Activated CD8-positive, alpha-beta memory T cell treated with anti-CD3 and anti-CD28 coated beads, Interleukin-2, amount 10 ng/mL, durations not matched to agents 7 days and 5 days (primary cell): ENCODE results near the gene ADAMTSL3. TPM values are rescaled to one million over a fixed set of nuclear protein-coding genes. Genes with fewer than 3 reads are reported as not detected.
"Not testable (repeated sequence)": the region's sequence is repeated elsewhere in the genome, so short reads cannot be mapped to it uniquely, and the experiment has no call there.

Experiments
- ATAC-seq: fragments of 150-1000 bp; cut with Tn5 transposase; one replicate; pipeline ENCODE4 v1.10.0; 2021; ENCODE audit warnings: moderate library complexity
- CTCF ChIA-PET: fragments of 350-600 bp; sonication (Branson Sonifier 250); formaldehyde crosslinking; loops from one replicate; lab custom pipeline; 2021; ENCODE audit warnings: antibody characterized with exemption; lab: Charles Lee
- DNase-seq: peaks from one replicate; pipeline ENCODE4 v3.0.0-alpha.2; 2020
- H3K27ac Mint-ChIP-seq: one replicate; pipeline ENCODE4 v1.8.0; 2021; ENCODE audit warnings: mild to moderate bottlenecking, mixed read lengths
- H3K27me3 Mint-ChIP-seq: one replicate; pipeline ENCODE4 v1.8.0; 2021; ENCODE audit warnings: mixed read lengths
- H3K36me3 Mint-ChIP-seq: one replicate; pipeline ENCODE4 v1.8.0; 2021; ENCODE audit warnings: mild to moderate bottlenecking, mixed read lengths
- H3K4me1 Mint-ChIP-seq: one replicate; pipeline ENCODE4 v1.8.0; 2021; ENCODE audit warnings: mixed read lengths
- H3K4me3 Mint-ChIP-seq: one replicate; pipeline ENCODE4 v1.8.0; 2021; ENCODE audit warnings: mild to moderate bottlenecking, moderate library complexity, mixed read lengths
- H3K9me3 Mint-ChIP-seq: one replicate; pipeline ENCODE4 v1.8.0; 2022; ENCODE audit warnings: low read depth, mixed read lengths
- total RNA-seq, 2 experiments: library from RNA; stranded (reverse); gene quantifications; one replicate each; pipeline ENCODE4 v1.2.3, GENCODE V29; 2021

ADAMTSL3 gene
- total RNA-seq, 2 experiments from 2014 or later, result not detected

- H3K9me3 Mint-ChIP-seq, result peaks cover 3% of the 10 kb centered on the region
- CTCF ChIA-PET, result no interaction called here
- DNase-seq (no peak), ATAC-seq (no peak)
- H3K27me3 Mint-ChIP-seq, result peaks cover 11% of the 10 kb centered on the region
- H3K27ac Mint-ChIP-seq, result no peak overlapping the region
- peaks cover 5% of the 10 kb centered on the region for H3K36me3 Mint-ChIP-seq
- H3K4me3 Mint-ChIP-seq, result no peak overlapping the region
- peaks cover 22% of the 10 kb centered on the region for H3K4me1 Mint-ChIP-seq
Measured at GRCh38 chr15:83929619-83930018, 275.7 kb downstream of the ADAMTSL3 start.

- DNase-seq (no peak), ATAC-seq (no peak)
- Mint-ChIP-seq H3K4me3 (no peak overlapping the region), H3K27ac (no peak overlapping the region), H3K27me3 (peaks cover 14% of the 10 kb centered on the region), H3K9me3 (peaks cover 3% of the 10 kb centered on the region), H3K36me3 (peaks cover 7% of the 10 kb centered on the region), H3K4me1 (peaks cover 22% of the 10 kb centered on the region)
- CTCF ChIA-PET, result no interaction called here
Measured at GRCh38 chr15:83930392-83931212, 276.7 kb downstream of the ADAMTSL3 start.

GRCh38 chr15:83935774-83936173 lies 281.9 kb downstream of the ADAMTSL3 start:
- CTCF ChIA-PET, result no interaction called here
- Mint-ChIP-seq H3K4me3 (no peak overlapping the region), H3K27me3 (peaks cover 30% of the 10 kb centered on the region), H3K27ac (no peak overlapping the region), H3K9me3 (peaks cover 3% of the 10 kb centered on the region), H3K4me1 (no peaks in the 10 kb centered on the region), H3K36me3 (peaks cover 7% of the 10 kb centered on the region)
- ATAC-seq (no peak), DNase-seq (no peak)

GRCh38 chr15:83940136-83940535 lies 286.2 kb downstream of the ADAMTSL3 start:
- CTCF ChIA-PET, result no interaction called here
- ATAC-seq (no peak), DNase-seq (no peak)
- no peaks in the 10 kb centered on the region for H3K36me3 Mint-ChIP-seq
- no peak overlapping the region for H3K4me3 Mint-ChIP-seq
- H3K4me1 Mint-ChIP-seq, result no peaks in the 10 kb centered on the region
- no peak overlapping the region for H3K27ac Mint-ChIP-seq
- H3K9me3 Mint-ChIP-seq, result no peaks in the 10 kb centered on the region
- peaks cover 25% of the 10 kb centered on the region for H3K27me3 Mint-ChIP-seq

GRCh38 chr15:83943043-83943442 lies 289.1 kb downstream of the ADAMTSL3 start:
- Mint-ChIP-seq H3K4me1 (no peaks in the 10 kb centered on the region), H3K27me3 (peaks cover 13% of the 10 kb centered on the region), H3K36me3 (no peaks in the 10 kb centered on the region), H3K27ac (no peak overlapping the region), H3K9me3 (no peaks in the 10 kb centered on the region), H3K4me3 (no peak overlapping the region)
- CTCF ChIA-PET, result no interaction called here
- ATAC-seq (no peak), DNase-seq (no peak)

- CTCF ChIA-PET, result no interaction called here
- Mint-ChIP-seq H3K9me3 (no peaks in the 10 kb centered on the region), H3K27me3 (peaks cover 6% of the 10 kb centered on the region), H3K36me3 (no peaks in the 10 kb centered on the region), H3K27ac (no peak overlapping the region), H3K4me1 (no peaks in the 10 kb centered on the region), H3K4me3 (no peak overlapping the region)
- ATAC-seq (no peak), DNase-seq (no peak)
Measured at GRCh38 chr15:83943849-83944404, 290.0 kb downstream of the ADAMTSL3 start.

GRCh38 chr15:83947156-83947555 lies 293.2 kb downstream of the ADAMTSL3 start:
- ATAC-seq (no peak), DNase-seq (no peak)
- Mint-ChIP-seq H3K9me3 (peaks cover 4% of the 10 kb centered on the region), H3K36me3 (no peaks in the 10 kb centered on the region), H3K4me1 (no peaks in the 10 kb centered on the region), H3K27ac (no peak overlapping the region), H3K4me3 (no peak overlapping the region), H3K27me3 (peaks cover 13% of the 10 kb centered on the region)
- CTCF ChIA-PET, result no interaction called here

- CTCF ChIA-PET, result no interaction called here
- H3K36me3 Mint-ChIP-seq, result no peaks in the 10 kb centered on the region
- DNase-seq (no peak), ATAC-seq (no peak)
- peaks cover 10% of the 10 kb centered on the region for H3K27me3 Mint-ChIP-seq
- H3K4me1 Mint-ChIP-seq, result no peaks in the 10 kb centered on the region
- peaks cover 4% of the 10 kb centered on the region for H3K9me3 Mint-ChIP-seq
- H3K4me3 Mint-ChIP-seq, result no peak overlapping the region
- no peak overlapping the region for H3K27ac Mint-ChIP-seq
Measured at GRCh38 chr15:83954506-83954905, 300.6 kb downstream of the ADAMTSL3 start.

- ATAC-seq (no peak), DNase-seq (no peak)
- CTCF ChIA-PET, result no interaction called here
- peaks cover 13% of the 10 kb centered on the region for H3K27me3 Mint-ChIP-seq
- no peak overlapping the region for H3K27ac Mint-ChIP-seq
- H3K9me3 Mint-ChIP-seq, result peaks cover 4% of the 10 kb centered on the region
- H3K4me1 Mint-ChIP-seq, result no peaks in the 10 kb centered on the region
- H3K36me3 Mint-ChIP-seq, result no peaks in the 10 kb centered on the region
- H3K4me3 Mint-ChIP-seq, result no peak overlapping the region
Measured at GRCh38 chr15:83955806-83956265, 301.9 kb downstream of the ADAMTSL3 start.

- CTCF ChIA-PET, result no interaction called here
- peaks cover 10% of the 10 kb centered on the region for H3K27me3 Mint-ChIP-seq
- H3K4me3 Mint-ChIP-seq, result no peak overlapping the region
- DNase-seq (no peak), ATAC-seq (no peak)
- no peaks in the 10 kb centered on the region for H3K4me1 Mint-ChIP-seq
- H3K9me3 Mint-ChIP-seq, result no peaks in the 10 kb centered on the region
- H3K27ac Mint-ChIP-seq, result no peak overlapping the region
- no peaks in the 10 kb centered on the region for H3K36me3 Mint-ChIP-seq
Measured at GRCh38 chr15:83956887-83957286, 303.0 kb downstream of the ADAMTSL3 start.

- DNase-seq (no peak), ATAC-seq (no peak)
- Mint-ChIP-seq H3K4me3 (no peak overlapping the region), H3K4me1 (no peaks in the 10 kb centered on the region), H3K36me3 (no peaks in the 10 kb centered on the region), H3K27ac (no peak overlapping the region), H3K9me3 (peaks cover 2% of the 10 kb centered on the region), H3K27me3 (peaks cover 6% of the 10 kb centered on the region)
- CTCF ChIA-PET, result no interaction called here
Measured at GRCh38 chr15:83959477-83959876, 305.6 kb downstream of the ADAMTSL3 start.

- Mint-ChIP-seq H3K9me3 (peaks cover 2% of the 10 kb centered on the region), H3K36me3 (no peaks in the 10 kb centered on the region), H3K4me3 (no peak overlapping the region), H3K4me1 (no peaks in the 10 kb centered on the region), H3K27me3 (peaks cover 6% of the 10 kb centered on the region), H3K27ac (no peak overlapping the region)
- DNase-seq, result no peak
- ATAC-seq, result no peak
- CTCF ChIA-PET, result no interaction called here
Measured at GRCh38 chr15:83960192-83960829, 306.4 kb downstream of the ADAMTSL3 start.

GRCh38 chr15:83961311-83961710 lies 307.4 kb downstream of the ADAMTSL3 start:
- DNase-seq (no peak), ATAC-seq (no peak)
- Mint-ChIP-seq H3K9me3 (peaks cover 2% of the 10 kb centered on the region), H3K36me3 (no peaks in the 10 kb centered on the region), H3K27me3 (peaks cover 6% of the 10 kb centered on the region), H3K27ac (no peak overlapping the region), H3K4me1 (no peaks in the 10 kb centered on the region), H3K4me3 (no peak overlapping the region)
- CTCF ChIA-PET, result no interaction called here

GRCh38 chr15:83964967-83965366 lies 311.0 kb downstream of the ADAMTSL3 start:
- not testable (repeated sequence) for H3K27ac Mint-ChIP-seq, H3K4me3 Mint-ChIP-seq, DNase-seq, ATAC-seq, H3K9me3 Mint-ChIP-seq, H3K36me3 Mint-ChIP-seq, H3K4me1 Mint-ChIP-seq, H3K27me3 Mint-ChIP-seq
- CTCF ChIA-PET, result interaction anchor here (0.8 kb wide), 1 partner anchor 27 kb away, joined by 4 read pairs; no protein-coding TSS in a partner anchor
